Jurkat, Clone E6-1 (cell line): Measurements from ENCODE around the gene TMEM200C. TPM values are rescaled to one million over a fixed set of nuclear protein-coding genes. Genes with fewer than 3 reads are reported as not detected.

Experiments used
- DNase-seq: peaks from one replicate; pipeline ENCODE4 v3.0.0-alpha.2; 2011; ENCODE audit warnings: low read depth, low spot score
- H3K4me3 ChIP-seq: 2 replicates; pipeline ENCODE4 v1.5.1; 2011; ENCODE audit warnings: mild to moderate bottlenecking, low read length, control low read depth, moderate library complexity
- polyA plus RNA-seq: library from polyadenylated mRNA; unstranded; fragments of >200 nt; gene quantifications from one replicate; pipeline ENCODE4 v1.2.1, GENCODE V29; 2012; ENCODE audit warnings: missing spikeins; ENCODE audit not compliant: insufficient read length, insufficient read depth

Gene TMEM200C
- polyA plus RNA-seq, result not detected

GRCh38 chr18:5895299-5895875, at the start of gene TMEM200C:
Gene TMEM200C (minus strand): TSS chr18:5895522. CDS start chr18:5892063, 3,459 bp downstream.
- H3K4me3 ChIP-seq, result no peak within 1 kb of the TSS
- no peak for DNase-seq

GRCh38 chr18:5944448-5944847, 49.1 kb upstream of the TMEM200C start:
- no peak for DNase-seq

DNA sequence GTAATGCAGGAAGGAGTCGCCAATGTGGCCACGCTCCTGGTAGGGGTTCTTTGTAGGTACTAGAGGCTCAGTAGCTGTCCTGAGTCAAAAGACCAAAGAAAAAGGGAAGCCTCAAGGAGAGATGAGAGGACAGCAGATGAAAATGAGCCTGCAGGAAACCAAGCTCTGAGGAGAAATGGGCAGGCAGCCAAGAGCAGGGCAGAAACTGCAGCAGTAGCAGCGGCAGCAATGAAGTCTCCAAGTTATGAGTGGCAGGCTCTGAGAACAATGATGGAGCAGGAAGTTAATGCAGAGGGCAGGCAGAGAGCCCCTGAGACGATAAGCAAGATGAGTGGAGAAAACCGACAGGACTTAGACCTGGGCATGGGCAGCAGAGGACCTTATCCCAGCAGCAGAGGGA, 48.2 kb upstream of the TMEM200C start:
- peak; percentile 28 for DNase-seq

More at GRCh38 chr18:5944448-5944847, 49.1 kb upstream of the TMEM200C start:
- no peak overlapping the region for H3K4me3 ChIP-seq

GRCh38 chr18:5942591-5942990, 47.3 kb upstream of the TMEM200C start:
- H3K4me3 ChIP-seq, result no peak overlapping the region
- DNase-seq, result peak; percentile 55

More for the DNA sequence above, 48.2 kb upstream of the TMEM200C start:
- H3K4me3 ChIP-seq, result no peak overlapping the region

DNA sequence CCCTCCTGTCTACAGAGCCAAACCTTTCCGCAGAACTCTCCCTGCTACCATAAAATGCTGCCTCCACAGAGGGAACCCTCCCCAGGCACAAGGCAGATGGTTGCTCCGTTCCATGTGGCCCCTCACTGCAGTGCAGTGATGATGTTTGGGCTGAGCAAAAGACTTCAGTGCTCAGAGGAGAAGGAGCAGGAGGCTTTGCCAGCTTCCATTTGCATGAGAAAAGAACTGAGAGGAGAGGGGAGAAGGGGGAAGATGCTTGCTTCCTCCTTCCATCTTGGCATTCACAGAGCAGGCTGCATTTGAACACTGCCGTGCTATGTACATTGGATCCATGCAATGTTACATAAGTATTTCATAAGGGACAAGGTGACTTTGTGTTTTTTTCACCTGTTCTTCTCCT, 46.6 kb upstream of the TMEM200C start:
- no peak overlapping the region for H3K4me3 ChIP-seq
- DNase-seq, result no peak

DNA sequence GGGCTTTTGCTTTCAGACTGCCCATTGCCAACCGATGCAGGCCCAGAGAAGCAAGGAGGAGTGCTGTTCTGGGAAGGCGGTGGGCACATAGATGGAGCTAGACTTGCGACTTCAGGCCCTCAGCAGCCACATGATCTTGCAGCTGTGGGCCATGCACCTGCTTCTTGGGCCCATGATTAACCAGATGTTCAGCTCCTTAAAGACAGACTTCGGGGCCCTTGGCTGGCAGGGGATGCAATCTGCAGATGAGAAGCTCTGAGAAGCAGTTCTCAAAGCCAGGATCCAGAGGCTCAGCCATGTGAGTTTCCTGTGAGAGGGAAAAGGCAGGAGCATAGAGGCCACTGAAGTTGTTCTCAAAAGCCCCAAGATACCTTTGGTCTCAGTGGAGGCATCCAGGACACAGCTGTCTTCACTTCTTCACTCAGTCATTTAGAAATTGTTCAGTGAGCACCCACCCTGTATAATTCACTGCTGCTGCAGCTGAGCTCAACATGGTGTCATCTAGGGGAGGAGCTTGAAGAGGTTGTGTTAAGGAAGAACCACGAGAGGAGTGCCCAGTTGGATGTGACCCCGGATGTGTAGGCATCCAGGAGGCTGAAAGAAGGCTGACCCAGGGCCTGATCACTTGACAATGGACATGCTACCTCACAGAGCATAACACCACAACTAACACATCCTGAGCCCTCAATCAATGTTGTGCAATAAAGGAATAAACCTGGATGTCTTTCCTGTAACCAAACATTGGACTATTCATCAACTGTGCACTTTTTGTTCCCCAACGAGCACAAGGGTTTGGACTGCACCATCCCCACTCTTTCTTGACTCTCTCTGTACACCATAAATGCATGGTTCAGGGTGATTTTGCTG, 44.7 kb upstream of the TMEM200C start:
- no peak overlapping the region for H3K4me3 ChIP-seq
- DNase-seq, result no peak

DNA sequence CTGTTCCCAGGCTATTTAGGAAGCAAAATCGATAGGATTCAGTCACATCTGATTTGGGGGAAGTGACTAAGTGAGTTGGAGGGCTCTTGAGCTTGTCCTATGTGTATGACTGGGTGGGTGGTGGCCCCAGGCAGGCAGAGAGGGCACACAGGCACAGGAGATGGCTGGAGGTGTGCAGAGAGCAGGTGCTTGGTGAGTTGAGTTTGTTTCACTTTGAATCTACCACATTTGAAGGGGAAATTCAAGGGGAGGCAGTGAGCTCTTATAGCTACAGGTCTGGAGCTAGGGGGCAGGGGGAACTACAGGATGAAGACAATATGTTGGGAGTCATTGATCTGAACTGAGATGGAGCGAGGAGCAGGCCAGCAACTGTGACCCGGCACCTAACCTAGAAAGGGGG, 42.5 kb upstream of the TMEM200C start:
- DNase-seq, result no peak
- H3K4me3 ChIP-seq, result no peak overlapping the region

- DNase-seq, result no peak
- H3K4me3 ChIP-seq, result no peak overlapping the region
Measured at GRCh38 chr18:5937121-5937520, 41.8 kb upstream of the TMEM200C start.

DNA sequence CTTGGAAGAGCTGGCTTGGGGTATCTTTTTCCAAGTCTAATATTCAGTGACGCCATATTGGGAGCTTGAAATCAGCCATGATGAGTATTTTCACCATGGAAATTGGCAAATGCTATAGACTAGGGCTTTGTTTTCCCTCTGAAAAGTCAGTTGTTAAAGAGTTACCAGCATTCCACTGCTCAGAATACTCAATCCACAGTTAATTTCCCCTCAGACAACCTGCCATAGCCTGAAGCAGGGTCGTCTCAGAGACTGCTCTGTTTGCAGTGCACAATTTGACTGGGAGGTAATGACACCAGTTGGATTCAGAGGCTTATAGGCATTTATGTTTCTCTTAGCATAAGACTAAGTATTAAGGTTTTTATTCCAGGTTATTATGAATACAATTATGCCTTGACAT, 35.5 kb upstream of the TMEM200C start:
- DNase-seq, result no peak
- no peak overlapping the region for H3K4me3 ChIP-seq

DNA sequence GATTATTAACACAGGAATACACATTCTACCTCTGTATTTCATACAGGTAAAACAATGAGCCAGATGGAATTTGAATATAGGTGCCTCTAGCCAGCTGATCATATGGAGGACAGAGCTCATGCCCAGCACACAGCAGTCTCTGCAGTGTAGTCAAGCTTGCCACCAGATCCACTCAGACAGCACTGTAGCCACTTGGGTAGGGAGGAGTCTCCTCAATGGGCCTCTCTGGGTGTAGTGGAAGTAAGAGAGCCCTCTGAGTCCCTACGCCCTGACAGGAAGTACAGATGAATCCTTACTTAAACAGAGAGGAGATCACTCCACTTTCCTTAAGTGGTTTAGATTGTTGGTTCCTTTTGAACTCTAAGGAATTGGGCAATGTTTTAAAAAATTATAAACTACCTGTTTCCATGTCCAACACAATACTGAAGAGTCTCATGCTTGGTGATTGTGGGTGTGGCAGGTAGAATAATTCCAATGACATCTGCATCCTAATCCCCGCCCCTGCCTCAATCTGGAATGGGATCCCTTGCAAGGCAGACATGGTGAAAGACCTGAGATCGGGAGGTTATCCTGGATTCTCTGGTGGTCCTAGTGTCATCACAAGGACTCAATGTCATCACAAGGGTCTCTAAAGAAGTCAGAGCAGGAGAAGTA, 23.0 kb upstream of the TMEM200C start:
- no peak overlapping the region for H3K4me3 ChIP-seq
- no peak for DNase-seq

GRCh38 chr18:5914951-5915350, 19.6 kb upstream of the TMEM200C start:
- no peak for DNase-seq
- no peak overlapping the region for H3K4me3 ChIP-seq

GRCh38 chr18:5914016-5914415, 18.7 kb upstream of the TMEM200C start:
- no peak for DNase-seq
- no peak overlapping the region for H3K4me3 ChIP-seq

DNA sequence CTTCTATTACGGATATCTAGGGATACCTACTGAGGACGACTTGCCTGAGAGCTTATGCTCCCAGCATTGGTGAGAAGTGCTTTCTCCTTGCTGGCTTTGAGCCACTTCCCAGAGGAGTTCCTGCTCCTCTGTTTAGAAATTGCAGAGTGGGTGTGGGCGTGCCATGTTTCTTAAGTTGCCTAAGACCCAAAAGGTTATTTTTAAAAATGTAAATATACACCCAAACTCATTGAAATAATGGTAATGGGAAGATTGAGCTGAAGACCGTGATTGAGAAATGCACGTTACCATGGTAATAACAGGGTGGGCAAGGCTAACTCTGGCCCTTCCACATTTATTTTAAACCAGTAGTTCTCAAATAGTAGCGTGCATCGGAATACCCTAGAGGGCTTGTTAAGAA, 17.2 kb upstream of the TMEM200C start:
- H3K4me3 ChIP-seq, result no peak overlapping the region
- DNase-seq, result no peak

DNA sequence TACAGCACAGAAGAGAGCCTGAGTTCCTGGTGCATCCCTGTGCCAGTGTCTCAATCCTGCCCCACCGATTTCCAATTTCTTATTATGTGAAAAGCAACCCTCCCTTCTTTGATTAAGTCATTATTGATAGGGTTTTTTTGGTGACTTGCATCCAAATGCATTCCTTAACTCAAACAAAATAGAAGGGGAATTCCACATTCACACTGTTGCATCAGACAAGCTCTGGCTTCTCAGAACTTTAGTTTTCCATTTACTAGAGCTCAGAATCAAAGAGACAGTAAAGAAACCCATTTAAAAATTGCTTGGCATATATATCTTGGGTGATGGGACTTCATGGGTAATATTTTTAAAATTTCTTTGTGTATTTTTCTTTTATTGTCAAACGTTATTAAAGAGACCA, 13.8 kb upstream of the TMEM200C start:
- H3K4me3 ChIP-seq, result no peak overlapping the region
- DNase-seq, result no peak

DNA sequence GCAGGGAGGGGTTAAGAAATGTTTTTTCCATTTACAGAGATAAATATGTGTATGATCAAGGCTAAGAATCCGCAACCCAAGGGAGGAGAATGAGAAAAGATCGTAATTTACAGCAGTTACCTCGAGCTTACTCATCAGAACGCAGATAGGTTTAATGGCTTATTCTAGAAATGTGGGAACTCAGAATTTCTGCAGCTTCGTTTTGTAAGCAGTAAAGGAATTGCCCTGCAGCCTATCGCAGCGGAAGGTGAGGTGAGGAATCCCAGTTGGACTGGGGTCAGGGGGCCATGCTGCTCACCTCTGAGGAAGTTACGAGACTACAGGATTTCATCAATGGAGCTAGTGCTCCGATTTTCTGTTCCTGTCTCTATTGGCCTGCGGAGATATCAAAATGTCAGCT, 8.1 kb upstream of the TMEM200C start:
- no peak overlapping the region for H3K4me3 ChIP-seq
- DNase-seq, result no peak

DNA sequence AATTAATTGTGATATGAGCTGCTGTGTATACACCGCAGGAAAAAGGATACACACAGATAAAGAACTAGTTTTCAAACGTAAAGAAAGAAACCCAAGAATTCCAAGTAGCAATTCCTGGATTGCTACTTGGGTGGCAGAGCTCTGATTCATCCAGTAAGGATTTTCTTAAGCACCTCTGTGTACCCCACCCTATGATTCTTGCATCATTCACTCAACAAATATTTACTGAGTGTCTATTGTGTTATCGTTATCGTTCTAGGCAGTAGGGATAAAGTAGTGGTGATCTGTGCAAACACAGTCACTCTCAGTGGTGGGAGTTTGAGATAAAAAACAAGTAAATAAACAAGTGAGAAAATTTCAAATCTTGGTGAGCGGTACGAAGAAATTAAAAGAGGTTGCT, 4.9 kb upstream of the TMEM200C start:
- H3K4me3 ChIP-seq, result no peak overlapping the region
- DNase-seq, result no peak

GRCh38 chr18:5899835-5900234, 4.5 kb upstream of the TMEM200C start:
- no peak for DNase-seq
- H3K4me3 ChIP-seq, result no peak overlapping the region

DNA sequence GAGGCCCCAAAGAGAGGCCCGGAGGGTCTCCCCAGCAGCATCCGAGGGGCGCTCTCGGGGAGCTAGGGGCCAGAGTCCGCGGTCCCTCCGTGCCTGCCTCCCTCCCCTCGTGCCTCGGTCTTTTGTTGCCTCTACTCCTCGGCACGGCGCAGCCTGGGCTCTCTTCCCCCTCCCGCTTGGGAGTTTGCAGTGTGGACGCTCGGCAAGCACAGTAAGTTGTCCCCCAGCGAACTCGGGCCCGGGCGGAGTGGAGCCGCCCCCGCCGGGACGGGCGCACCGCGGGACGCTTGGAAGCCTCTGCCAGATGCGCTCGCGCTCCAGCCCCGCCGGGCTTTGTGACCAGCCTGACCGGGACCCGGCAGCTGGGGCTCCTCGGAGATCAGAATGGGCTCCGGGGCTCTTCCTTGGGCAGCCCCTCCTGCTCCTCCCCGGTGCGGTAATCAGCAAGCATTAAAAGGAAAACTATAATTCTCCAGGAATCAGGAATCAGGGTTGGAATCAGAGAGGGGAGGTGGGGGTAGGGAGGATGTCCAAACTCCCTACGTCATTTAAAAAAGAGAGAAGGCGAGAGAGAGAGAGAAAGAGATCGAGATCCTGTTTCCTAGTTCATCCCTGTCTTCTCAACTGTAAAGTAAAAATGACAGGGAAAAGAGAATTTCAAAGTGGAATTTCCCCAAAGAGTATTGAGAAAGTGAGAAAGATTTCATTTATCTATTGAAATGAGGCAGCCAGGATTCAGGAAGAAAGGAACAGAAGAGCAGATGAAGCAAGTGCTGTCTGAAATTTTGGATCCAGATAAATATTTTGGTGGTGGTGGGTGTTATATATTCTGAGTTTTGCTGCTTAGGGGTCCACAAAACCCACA, 786 bp upstream of the TMEM200C start:
- no peak for DNase-seq
- H3K4me3 ChIP-seq, result no peak overlapping the region

GRCh38 chr18:5894611-5895298, 567 bp downstream of the TMEM200C start:
- DNase-seq, result no peak
- no peak overlapping the region for H3K4me3 ChIP-seq
